HG03439 (cell line): Measurements from ENCODE around the gene CDRT4.
"Not testable (repeated sequence)": the region's sequence is repeated elsewhere in the genome, so short reads cannot be mapped to it uniquely, and the experiment has no call there.

ENCODE experiments used
- ATAC-seq: cut with Tn5 transposase; IDR thresholded peaks from one replicate; pipeline ENCODE4 v1.9.1; 2021; ENCODE audit warnings: mild to moderate bottlenecking, moderate library complexity; ENCODE audit not compliant: unreplicated experiment

CDRT4 gene

GRCh38 chr17:15457723-15458094 lies 9.7 kb downstream of the CDRT4 start:
- no peak for ATAC-seq

GRCh38 chr17:15456972-15457722 lies 10.3 kb downstream of the CDRT4 start:
- no peak for ATAC-seq

- ATAC-seq, result no peak
These were observed 10.9 kb downstream of the CDRT4 start for GRCh38 chr17:15456496-15456895.

- no peak for ATAC-seq
These were observed 13.1 kb downstream of the CDRT4 start for GRCh38 chr17:15454346-15454745.

GRCh38 chr17:15453782-15454181 lies 13.6 kb downstream of the CDRT4 start:
- no peak for ATAC-seq

GRCh38 chr17:15453246-15453645 lies 14.2 kb downstream of the CDRT4 start:
- ATAC-seq, result no peak

- ATAC-seq, result no peak
These were observed 14.7 kb downstream of the CDRT4 start for GRCh38 chr17:15452746-15453145.

GRCh38 chr17:15451680-15452079 lies 15.7 kb downstream of the CDRT4 start:
- ATAC-seq, result no peak

GRCh38 chr17:15448580-15448956 lies 18.9 kb downstream of the CDRT4 start:
- ATAC-seq, result no peak

GRCh38 chr17:15447928-15448579 lies 19.4 kb downstream of the CDRT4 start:
- no peak for ATAC-seq

- no peak for ATAC-seq
These were observed 21.4 kb downstream of the CDRT4 start for GRCh38 chr17:15446036-15446435.

- no peak for ATAC-seq
These were observed 22.6 kb downstream of the CDRT4 start for GRCh38 chr17:15444805-15445204.

GRCh38 chr17:15442311-15443180 lies 24.9 kb downstream of the CDRT4 start:
- no peak for ATAC-seq

- ATAC-seq, result no peak
These were observed 26.1 kb downstream of the CDRT4 start for GRCh38 chr17:15441315-15441714.

GRCh38 chr17:15440347-15440746 lies 27.1 kb downstream of the CDRT4 start:
- ATAC-seq, result no peak

GRCh38 chr17:15439205-15439985 lies 28.0 kb downstream of the CDRT4 start:
- ATAC-seq, result not testable (repeated sequence)

- no peak for ATAC-seq
These were observed 28.8 kb downstream of the CDRT4 start for GRCh38 chr17:15438491-15439105.

GRCh38 chr17:15437303-15437635 lies 30.2 kb downstream of the CDRT4 start:
- no peak for ATAC-seq

GRCh38 chr17:15436473-15437302 lies 30.7 kb downstream of the CDRT4 start:
- ATAC-seq, result no peak

- ATAC-seq, result no peak
These were observed 32.5 kb downstream of the CDRT4 start for GRCh38 chr17:15434956-15435355.
